HCT116 (cell line): Measurements from ENCODE around the gene KHK.

Source experiments
- ATF3 ChIP-seq: IDR thresholded peaks from 2 replicates; pipeline ENCODE4 v1.6.1; 2012
- CTCF ChIP-seq, 3 experiments: fragments of 200-600 bp in 1 of 3; sonication (generic) in 1 of 3; IDR thresholded peaks in 2 of 3; conservative IDR thresholded peaks in 1 of 3; 2 replicates each; pipeline ENCODE4 v1.5.1; 2012 to 2017; ENCODE audit warnings: low read depth in 2 of 3, low read length in 2 of 3, antibody characterized with exemption in 1 of 3, borderline replicate concordance in 1 of 3, control low read depth in 1 of 3, mild to moderate bottlenecking in 1 of 3, mixed read lengths in 1 of 3, mixed run types in 1 of 3, moderate library complexity in 1 of 3; ENCODE audit not compliant: insufficient read depth in 1 of 3
- EZH2 ChIP-seq: fragments of 200-600 bp; sonication (generic); IDR thresholded peaks from 2 replicates; pipeline ENCODE4 v1.6.1; 2017; ENCODE audit warnings: antibody characterized with exemption, mixed run types
- EZH2phosphoT487 ChIP-seq: fragments of 200-600 bp; IDR thresholded peaks from 2 replicates; pipeline ENCODE4 v1.6.1; 2018; ENCODE audit warnings: antibody characterized with exemption, borderline replicate concordance
- FOSL1 ChIP-seq: IDR thresholded peaks from 2 replicates; pipeline ENCODE4 v1.6.1; 2012; ENCODE audit warnings: low read depth

GRCh38 chr2:27088634-27089033, 2.1 kb downstream of the KHK start:
- TF ChIP-seq CTCF (IDR thresholded peaks at IDR 0.05 in 2 of 3, conservative IDR thresholded peaks at IDR 0.05 in 1 of 3; ENCODE audit: borderline replicate concordance in 1 of 3, insufficient read depth in 1 of 3, low read depth in 2 of 3, low read length in 2 of 3) (no peak), EZH2 (no peak), EZH2phosphoT487 (no peak), ATF3 (no peak), FOSL1 (no peak)
